ENCODE measurements around the gene AUTS2.

Gene AUTS2

DNA sequence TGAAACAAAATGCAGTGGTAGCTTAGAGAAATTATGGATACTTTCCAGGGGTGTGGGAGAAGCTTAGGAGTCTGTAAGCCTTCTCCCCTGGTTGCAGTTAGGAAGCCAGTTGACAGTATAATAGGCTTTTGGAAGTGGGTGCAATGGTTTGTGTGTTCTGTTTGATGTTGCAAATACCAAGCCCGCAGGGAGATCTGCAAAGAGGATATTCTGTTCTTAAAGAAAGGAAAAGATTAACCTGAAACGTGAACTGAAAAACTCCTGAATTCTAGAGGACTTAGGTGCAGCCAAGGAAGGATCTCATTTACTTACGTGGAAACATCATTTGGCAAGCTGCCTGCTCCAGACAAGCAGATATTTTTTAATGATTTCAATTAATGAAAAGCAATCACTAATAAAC, 496.6 kb downstream of the AUTS2 start:
- in situ Hi-C loops (cut with MboI; ENCODE audit: low sequenced_read_pairs), result no loop called here

- in situ Hi-C loops (cut with MboI; ENCODE audit: low sequenced_read_pairs), result no loop called here
Observed at GRCh38 chr7:70097645-70098044, 499.4 kb downstream of the AUTS2 start.

DNA sequence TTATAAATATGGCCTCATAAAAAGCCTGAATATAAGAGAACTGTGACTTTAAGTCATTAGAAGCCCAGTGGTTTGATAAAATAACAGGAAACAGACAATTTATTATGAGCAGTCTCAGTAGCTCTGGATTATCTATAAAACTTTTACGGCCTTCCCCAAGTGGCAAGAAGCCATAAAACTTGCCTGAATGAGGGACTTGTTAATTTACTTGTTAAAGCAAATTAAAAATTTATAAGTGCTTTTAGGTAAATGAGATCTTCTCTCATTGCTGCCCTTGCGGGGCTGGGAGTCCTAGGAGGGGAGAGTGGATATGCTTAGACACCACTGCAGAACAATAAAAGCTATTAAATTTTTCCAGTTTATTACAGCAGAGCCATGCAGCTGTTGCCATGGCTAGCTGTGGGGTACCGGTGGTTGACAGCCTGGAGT, 499.9 kb downstream of the AUTS2 start:
- in situ Hi-C loops (cut with MboI; ENCODE audit: low sequenced_read_pairs), result no loop called here

DNA sequence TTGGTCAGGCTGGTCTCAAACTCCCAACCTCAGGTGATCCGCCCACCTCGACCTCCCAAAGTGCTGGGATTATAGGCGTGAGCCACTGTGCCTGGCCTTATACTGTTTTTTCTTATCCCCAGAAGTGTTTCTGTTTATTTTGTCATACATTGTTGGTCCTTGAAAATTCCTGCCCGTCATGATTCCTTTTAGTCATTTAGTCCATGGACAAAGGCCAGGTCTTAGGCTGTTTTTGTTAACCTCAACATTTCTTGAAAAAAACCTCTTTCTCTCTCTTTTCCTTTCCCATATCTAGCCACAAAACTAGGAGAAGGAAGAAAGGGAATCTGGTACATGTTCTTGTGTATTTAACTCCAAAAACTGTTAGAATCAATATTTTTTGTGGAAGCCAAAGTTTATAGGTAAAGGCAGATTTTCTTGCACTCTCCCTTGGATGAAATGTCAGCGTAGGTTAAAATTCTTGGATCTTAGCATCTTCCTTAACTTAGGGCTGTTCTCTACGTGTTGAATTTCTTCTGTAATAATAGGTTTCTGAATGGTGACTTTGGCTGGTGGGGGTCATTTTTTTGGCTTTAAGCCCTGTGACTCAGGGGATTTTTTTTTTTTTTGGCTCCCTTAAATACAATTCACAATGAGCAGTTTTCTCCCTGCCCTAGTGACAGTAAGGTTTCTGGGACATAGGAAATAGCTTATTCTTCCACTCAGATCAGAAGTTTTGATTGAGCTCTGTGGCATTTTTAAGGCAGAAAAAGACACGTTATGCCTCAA, 500.8 kb downstream of the AUTS2 start:
- in situ Hi-C loops (cut with MboI; ENCODE audit: low sequenced_read_pairs), result no loop called here

DNA sequence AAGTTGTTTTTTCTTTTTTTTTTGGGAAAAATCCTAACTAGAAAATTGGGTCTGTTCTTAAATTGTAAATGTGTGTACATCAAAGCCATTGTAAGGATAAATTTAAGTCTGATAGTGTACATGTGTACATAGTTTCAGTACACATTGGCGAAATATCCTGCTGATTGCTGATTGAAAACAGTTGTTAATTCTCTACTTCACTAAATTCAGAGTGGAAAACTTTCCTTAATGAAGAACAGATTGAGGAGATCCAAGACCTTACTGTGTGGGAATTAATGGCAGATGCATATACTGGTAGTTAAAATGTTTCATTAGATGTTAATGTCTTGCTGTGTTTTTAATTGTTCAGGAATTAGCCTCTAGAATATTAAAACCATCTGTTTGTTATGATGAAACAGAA, 506.0 kb downstream of the AUTS2 start:
- in situ Hi-C loops (cut with MboI; ENCODE audit: low sequenced_read_pairs), result no loop called here

DNA sequence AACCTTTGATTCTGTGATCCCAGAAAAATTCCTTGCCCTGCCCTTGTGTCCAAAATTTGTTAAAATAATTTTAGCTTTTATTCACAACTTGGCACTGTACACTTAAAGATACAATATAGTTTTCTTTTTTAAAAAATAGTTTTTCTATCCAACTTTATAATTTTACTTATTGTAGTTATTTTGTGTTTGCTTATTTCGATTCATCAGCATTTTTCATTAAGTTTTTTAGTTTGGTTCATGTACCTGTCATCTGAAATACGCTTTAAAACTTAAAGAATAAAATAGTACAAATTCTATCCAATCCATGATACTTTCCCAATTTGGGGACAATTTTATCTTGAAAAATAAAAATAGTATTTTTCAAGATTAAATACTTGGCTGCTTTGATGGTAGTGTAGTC, 514.8 kb downstream of the AUTS2 start:
- in situ Hi-C loops (cut with MboI; ENCODE audit: low sequenced_read_pairs), result no loop called here

GRCh38 chr7:70113536-70113935, 515.3 kb downstream of the AUTS2 start:
- in situ Hi-C loops (cut with MboI; ENCODE audit: low sequenced_read_pairs), result no loop called here

DNA sequence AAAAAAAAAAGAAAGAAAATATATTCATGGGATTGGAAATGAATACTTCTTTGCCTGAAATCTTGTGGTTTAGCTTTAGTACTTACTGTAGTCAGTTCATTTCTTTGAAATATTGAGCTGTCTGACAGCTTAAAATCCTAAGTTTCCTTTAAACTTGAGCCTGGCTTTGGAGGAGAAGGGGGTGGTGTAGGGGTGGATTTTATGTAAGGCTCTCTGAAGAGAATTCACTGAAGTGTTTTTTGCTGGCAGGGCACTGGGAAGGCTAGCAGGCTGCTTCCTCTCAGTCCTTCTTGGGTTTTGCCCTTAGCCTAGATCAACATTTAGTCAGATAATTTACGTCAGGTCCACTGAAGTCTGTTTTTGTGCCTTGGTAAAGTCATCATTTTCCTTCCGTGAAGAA, 516.5 kb downstream of the AUTS2 start:
- in situ Hi-C loops (cut with MboI; ENCODE audit: low sequenced_read_pairs), result no loop called here

DNA sequence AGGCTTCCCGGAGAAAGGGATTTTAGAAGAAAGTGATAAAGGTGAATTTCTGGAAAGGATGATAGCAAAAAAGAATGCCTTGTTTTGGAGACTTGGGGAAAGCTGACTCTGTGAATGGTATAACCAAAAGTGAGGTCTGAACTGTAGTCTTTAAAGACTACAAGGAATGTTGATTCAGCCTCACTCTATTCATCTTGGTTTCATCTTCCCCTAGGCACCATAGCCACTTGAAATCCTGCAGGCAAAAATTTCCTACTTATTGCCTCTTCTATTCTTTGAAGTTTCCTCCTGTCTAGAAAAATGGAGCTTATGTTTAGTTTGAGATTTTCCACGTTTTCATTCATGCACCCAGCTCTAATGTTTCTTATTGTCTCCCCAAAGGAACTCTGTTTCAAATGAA, 518.0 kb downstream of the AUTS2 start:
- in situ Hi-C loops (cut with MboI; ENCODE audit: low sequenced_read_pairs), result no loop called here

- in situ Hi-C loops (cut with MboI; ENCODE audit: low sequenced_read_pairs), result no loop called here
Observed at GRCh38 chr7:70116867-70117266, 518.6 kb downstream of the AUTS2 start.

DNA sequence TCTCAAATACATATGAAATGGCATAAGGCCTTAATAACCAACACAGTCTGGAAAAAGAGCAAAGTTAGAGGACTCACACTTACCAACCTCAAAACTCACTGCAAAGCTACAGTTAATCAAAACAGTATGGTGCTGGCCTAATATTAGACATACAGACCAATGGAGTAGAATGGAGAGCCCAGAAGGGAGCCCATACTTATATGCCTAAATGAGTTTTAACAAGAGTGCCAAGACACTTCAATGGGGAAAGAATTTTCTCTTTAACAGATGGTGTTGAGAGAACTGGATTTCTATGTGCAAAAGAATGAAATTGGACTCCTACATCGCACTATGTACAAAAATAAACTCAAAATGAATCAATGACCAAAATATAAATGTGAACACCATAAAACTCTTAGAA, 522.6 kb downstream of the AUTS2 start:
- in situ Hi-C loops (cut with MboI; ENCODE audit: low sequenced_read_pairs), result no loop called here

GRCh38 chr7:70131817-70132216, 533.5 kb downstream of the AUTS2 start:
- in situ Hi-C loops (cut with MboI; ENCODE audit: low sequenced_read_pairs), result no loop called here

DNA sequence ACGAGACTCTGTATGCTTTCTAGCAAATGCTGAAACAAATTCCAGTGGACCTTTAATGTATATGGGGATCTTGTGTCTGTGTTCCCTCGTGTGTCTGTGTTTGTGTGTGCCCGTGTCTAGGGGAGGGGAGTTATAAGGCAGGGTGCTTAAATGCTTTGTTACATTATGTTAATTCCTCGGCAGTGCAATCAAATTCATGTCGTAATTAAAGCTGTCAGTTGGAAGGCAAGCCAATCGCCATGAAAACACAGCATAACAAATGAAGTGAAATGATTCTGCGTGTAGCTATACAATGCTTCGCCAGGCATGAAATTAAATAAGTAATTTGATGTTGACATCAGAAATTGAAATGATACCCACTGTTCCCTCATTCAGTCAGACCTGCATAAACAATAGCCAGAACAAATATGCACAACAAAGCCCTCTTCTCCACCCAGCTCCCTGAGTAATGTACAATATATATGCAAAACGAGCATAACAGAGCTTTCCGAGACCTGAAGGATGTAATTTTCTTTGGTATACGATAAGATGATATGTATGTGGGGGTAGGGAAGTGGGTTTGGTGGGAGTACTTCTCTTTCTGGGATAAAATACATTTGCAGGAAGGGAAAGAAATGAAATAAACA, 534.1 kb downstream of the AUTS2 start:
- in situ Hi-C loops (cut with MboI; ENCODE audit: low sequenced_read_pairs), result no loop called here

- in situ Hi-C loops (cut with MboI; ENCODE audit: low sequenced_read_pairs), result no loop called here
Observed at GRCh38 chr7:70132852-70133690, 534.8 kb downstream of the AUTS2 start.

DNA sequence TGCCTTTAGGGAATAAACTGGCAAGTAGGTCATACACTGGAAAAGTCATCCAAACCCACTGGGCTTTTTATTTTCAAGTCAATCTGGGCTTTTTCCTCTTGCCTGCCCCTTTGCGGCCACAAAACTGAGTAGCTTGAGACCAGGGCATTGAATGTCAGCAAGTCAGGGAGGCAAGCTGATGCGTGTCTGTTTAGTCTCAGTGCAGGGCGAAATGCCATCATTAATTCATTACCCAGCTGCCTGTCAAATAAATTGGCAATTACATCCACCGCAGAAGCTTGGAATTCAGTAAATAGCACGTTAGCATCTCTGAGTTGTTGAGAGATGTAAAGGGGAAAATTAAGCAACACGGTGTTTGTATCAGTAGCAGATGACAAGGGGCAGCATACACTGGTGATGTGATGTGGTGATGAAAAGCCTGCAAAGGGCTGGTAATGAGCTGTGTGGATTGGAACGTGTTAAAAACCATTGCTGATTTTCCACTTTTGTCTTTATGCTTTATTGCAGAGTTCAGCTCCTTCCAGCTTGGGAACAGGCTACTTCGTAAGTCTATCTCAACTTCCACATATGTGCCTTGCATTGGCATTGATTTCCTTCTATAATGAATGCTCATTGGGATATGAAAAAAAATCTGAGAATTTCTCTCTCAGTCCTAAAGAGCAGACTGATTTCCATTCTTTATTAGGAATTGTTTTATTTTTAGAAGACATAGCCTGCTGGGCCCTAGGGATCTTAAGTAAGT, 535.9 kb downstream of the AUTS2 start:
- in situ Hi-C loops (cut with MboI; ENCODE audit: low sequenced_read_pairs), result no loop called here

GRCh38 chr7:70135656-70136055, 537.4 kb downstream of the AUTS2 start:
- in situ Hi-C loops (cut with MboI; ENCODE audit: low sequenced_read_pairs), result no loop called here

GRCh38 chr7:70137126-70137525, 538.9 kb downstream of the AUTS2 start:
- in situ Hi-C loops (cut with MboI; ENCODE audit: low sequenced_read_pairs), result no loop called here

- in situ Hi-C loops (cut with MboI; ENCODE audit: low sequenced_read_pairs), result no loop called here
Observed at GRCh38 chr7:70142247-70142932, 544.1 kb downstream of the AUTS2 start.

DNA sequence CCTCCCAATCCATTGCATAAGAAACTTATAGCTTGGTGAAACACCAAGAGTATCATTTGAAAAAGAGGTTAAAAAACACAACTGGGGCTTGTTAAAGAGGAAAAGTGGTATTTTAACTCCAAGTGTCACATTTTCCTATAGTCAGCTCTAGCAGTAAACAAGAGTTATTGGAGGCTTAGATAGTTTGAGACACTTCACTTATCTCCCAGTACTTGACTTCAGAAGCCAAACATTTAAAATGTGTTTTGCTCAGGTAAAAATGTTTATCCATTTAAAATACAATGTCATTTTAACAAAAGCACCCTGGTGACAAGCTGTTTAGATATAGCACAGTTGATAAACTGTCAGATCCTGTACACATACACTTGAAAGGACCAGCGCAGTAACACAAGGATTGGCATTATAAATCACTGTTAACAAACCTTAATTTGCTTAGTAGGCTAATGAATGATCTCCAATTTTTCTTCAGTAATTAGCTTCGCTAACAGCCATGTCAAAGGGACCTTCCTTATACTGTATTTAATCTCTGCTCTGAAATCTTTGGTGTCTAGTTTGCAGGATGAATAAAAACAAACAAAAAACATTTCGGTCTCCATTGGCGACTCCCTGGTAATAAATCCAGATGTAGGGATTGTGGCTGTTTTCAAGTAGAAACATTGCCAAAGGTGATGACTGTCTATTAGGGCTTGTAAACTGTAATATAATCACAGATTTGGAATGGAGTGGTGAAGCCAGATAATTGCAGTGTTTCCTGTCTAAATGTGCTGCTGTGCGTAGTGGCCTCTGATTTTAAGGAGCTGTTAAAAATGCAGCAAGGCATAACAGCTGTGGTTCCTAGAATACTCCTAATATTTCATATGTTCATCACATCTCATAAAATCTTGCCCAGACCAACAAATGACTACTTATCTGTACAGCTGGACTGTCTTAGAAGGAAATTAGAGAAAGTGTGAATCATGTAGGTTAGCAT, 545.1 kb downstream of the AUTS2 start:
- in situ Hi-C loops (cut with MboI; ENCODE audit: low sequenced_read_pairs), result no loop called here
